GM18502 (cell line): ENCODE results near the gene SDHAF2.

Experiments used
- ATAC-seq: cut with Tn5 transposase; IDR thresholded peaks from one replicate; pipeline ENCODE4 v1.9.1; 2021; ENCODE audit warnings: mild to moderate bottlenecking; ENCODE audit not compliant: unreplicated experiment, poor library complexity

The SDHAF2 gene

DNA sequence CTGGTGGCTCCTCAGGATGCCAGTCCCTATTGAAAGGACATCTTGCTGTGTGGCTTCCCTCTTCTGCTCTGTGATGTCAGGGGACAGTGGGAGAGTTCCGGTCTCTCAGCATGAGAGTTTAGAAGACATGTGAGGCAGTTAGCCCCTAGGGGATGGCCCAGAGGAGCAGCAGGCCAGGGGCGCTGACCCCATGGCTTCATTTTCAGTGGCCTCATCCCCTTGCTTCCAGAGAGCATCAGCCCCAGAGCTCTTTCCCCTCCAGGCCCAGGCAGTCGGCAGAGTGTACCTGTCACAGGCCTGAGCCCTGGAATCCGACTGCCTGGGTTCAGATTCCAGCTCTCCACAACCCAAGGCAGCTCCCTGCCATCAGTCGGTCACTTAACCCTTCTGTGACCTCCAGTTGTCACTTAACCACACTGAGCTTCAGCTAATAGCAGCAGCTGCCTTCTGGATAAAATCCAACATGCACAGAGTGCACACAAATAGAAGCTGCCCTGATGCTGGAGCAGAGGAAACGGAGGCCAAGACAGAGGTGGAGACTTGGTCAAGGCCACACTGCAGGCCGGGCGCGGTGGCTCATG, 64.5 kb downstream of the SDHAF2 start:
- ATAC-seq = no peak

DNA sequence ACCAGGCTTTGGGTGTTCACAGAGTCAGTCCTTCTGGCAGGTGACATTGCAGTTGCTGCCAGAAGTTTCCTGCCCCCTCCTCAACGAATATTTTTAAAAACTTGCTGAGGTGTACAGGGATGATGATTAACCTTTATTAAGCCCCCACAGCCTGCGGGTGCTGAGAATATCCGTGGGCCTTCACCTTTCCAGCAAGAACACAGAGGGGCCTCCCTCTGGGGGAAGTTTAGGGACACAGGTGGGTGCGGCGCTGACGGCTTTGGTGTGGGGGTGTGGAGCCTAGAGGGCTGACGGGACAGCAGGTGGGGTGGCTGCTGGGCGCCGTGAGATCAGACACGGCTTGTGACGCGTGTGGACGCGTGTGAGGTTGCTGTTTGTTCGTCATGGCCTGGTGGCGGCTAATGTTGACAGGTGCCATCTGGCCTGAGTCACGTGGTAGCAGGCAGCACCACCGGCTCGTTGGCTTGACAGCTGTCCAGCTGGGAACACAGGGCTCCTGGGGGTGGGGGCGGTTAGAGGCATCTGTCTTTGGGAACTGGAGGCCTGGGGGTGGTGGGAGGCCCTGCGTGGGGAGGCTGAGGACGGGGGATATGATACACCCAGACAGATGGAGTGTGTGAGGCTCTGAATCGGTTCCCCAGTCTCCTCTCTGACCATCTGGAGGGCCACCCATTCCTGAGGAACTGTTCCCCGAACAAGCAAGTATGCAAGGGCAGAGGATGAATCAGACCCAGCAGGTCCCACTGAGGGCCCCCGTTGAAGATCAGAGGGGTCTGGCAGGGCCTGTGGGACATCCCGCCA, 66.1 kb downstream of the SDHAF2 start:
- ATAC-seq = no peak
